Astrocyte (in vitro differentiated cells and primary cell): Measurements from ENCODE around the gene PATJ.
"Not testable (repeated sequence)": the region's sequence is repeated elsewhere in the genome, so short reads cannot be mapped to it uniquely, and the experiment has no call there.

Experiments
- EZH2 ChIP-seq: IDR thresholded peaks from 2 replicates; pipeline ENCODE4 v1.6.1; 2012; ENCODE audit warnings: mild to moderate bottlenecking, low read length, inconsistent platforms; ENCODE audit not compliant: insufficient read depth
- TF ChIP-seq, protein P1 (sequence below): IDR thresholded peaks from 2 replicates; pipeline ENCODE4 v1.5.1; 2011; ENCODE audit warnings: low read depth, mild to moderate bottlenecking, inconsistent platforms, low read length, moderate library complexity; ENCODE audit not compliant: insufficient read depth

DNA sequence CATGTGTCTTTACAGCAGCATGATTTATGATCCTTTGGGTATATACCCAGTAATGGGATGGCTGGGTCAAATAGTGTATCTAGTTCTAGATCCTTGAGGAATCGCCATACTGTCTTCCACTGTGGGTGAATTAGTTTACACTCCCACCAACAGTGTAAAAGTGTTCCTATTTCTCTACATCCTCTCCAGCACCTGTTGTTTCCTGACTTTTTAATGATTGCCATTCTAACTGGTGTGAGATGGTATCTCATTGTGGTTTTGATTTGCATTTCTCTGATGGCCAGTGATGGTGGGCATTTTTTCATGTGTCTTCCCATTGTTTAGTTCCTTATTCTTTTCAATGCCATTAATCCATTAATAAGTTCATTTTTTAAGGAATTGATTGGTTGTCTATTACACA lies 58.8 kb downstream of the PATJ start:
- TF ChIP-seq EZH2: not testable (repeated sequence)
- TF ChIP-seq, protein P1, sequence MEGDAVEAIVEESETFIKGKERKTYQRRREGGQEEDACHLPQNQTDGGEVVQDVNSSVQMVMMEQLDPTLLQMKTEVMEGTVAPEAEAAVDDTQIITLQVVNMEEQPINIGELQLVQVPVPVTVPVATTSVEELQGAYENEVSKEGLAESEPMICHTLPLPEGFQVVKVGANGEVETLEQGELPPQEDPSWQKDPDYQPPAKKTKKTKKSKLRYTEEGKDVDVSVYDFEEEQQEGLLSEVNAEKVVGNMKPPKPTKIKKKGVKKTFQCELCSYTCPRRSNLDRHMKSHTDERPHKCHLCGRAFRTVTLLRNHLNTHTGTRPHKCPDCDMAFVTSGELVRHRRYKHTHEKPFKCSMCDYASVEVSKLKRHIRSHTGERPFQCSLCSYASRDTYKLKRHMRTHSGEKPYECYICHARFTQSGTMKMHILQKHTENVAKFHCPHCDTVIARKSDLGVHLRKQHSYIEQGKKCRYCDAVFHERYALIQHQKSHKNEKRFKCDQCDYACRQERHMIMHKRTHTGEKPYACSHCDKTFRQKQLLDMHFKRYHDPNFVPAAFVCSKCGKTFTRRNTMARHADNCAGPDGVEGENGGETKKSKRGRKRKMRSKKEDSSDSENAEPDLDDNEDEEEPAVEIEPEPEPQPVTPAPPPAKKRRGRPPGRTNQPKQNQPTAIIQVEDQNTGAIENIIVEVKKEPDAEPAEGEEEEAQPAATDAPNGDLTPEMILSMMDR: not testable (repeated sequence)
